Effector memory CD4-positive, alpha-beta T cell (primary cell): Measurements from ENCODE around the gene MLLT6.
A peak's percentile ranks its signal among the peaks of the same experiment; 100 is the strongest.

Experiments used
- DNase-seq, 3 donors: peaks; one replicate each; pipeline ENCODE4 v3.0.0-alpha.2; 2020
- H3K27ac ChIP-seq: 2 replicates; pipeline ENCODE4 v1.7.0; 2013; ENCODE audit warnings: mild to moderate bottlenecking, low read length, moderate library complexity; ENCODE audit not compliant: insufficient read depth, poor library complexity, severe bottlenecking
- H3K27me3 ChIP-seq: replicated peaks from 2 replicates; pipeline ENCODE4 v1.7.0; 2013; ENCODE audit warnings: mild to moderate bottlenecking, low read length; ENCODE audit not compliant: insufficient read depth, control insufficient read depth, poor library complexity, severe bottlenecking
- H3K36me3 ChIP-seq: 2 replicates; pipeline ENCODE4 v1.7.0; 2013; ENCODE audit warnings: mild to moderate bottlenecking, low read length, moderate library complexity; ENCODE audit not compliant: control insufficient read depth, insufficient read depth
- H3K4me1 ChIP-seq: 2 replicates; pipeline ENCODE4 v1.7.0; 2013; ENCODE audit warnings: low read length, mild to moderate bottlenecking; ENCODE audit not compliant: control insufficient read depth, insufficient read depth, poor library complexity, severe bottlenecking
- H3K4me3 ChIP-seq: 2 replicates; pipeline ENCODE4 v1.7.0; 2013; ENCODE audit warnings: low read length, low read depth, mild to moderate bottlenecking; ENCODE audit not compliant: insufficient read depth, poor library complexity, severe bottlenecking
- H3K9me3 ChIP-seq: 2 replicates; pipeline ENCODE4 v1.7.0; 2013; ENCODE audit warnings: mild to moderate bottlenecking, low read length, moderate library complexity; ENCODE audit not compliant: control insufficient read depth
- total RNA-seq, 3 donors: gene quantifications; one replicate each; lab custom pipeline; 2026; lab: John Stamatoyannopoulos, UW

MLLT6 gene
- 700 to 830 (median 750) reads per million in 3 donors for total RNA-seq

DNA sequence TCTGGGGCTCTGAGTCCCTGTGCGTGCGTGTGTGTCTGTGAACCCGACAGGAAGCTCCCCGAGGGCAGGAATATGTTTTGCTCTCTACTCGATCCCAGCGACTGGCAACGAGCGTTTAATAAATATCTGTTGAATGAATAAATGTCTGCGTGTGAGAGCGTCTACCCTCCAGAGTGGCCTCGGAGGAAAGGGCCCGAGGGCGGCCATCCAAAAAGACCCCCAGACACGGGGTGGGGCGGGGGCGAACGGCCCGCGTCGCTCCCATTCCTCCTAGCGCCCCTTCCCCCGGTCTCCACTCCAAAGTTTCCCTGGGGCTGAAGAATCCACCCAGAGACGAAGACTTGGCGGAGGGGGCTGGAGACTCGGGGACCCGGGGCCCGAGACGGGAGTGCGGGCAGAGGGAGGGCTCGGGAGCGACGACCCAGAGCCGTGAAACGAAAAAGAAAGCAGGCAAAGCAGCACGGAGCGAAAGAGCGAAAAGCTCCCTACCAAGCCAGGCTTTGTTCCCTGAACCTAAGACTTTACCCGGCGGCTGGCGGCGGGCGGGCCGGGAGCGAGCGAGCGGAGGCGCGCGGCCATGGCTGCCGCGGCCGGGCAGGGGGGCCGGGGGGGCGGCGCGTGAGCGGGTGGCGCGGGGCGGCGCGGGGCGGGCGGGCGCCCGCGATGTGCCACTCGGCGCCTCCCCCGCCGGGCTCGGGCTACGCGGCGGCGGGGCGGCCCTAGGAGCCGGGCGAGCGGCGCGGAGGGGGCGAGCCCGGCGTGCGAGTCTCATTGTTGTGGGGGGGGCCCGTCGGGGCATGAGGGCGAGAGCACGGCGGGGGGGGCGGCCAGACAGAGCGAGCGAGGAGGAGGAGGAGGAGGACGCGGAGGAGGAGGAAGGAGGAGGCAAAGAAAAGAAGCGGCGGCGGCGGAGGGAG lies at the start of gene MLLT6:
Gene MLLT6, plus strand, starts transcription at position 668 of the 917 bp plus-strand sequence. CDS start 360 bp downstream, outside the sequence.
- peak; percentile 73 to 76 (median 75) for DNase-seq
- H3K4me3 ChIP-seq, result peak within 1 kb of the TSS; percentile 97
- H3K27ac ChIP-seq, result peak within 1 kb of the TSS; percentile 92
- H3K36me3 ChIP-seq, result peaks cover 12% of the 10 kb centered on the region
- no peaks in the 10 kb centered on the region for H3K27me3 ChIP-seq
- no peaks in the 10 kb centered on the region for H3K9me3 ChIP-seq
- H3K4me1 ChIP-seq, result peaks cover 32% of the 10 kb centered on the region

DNA sequence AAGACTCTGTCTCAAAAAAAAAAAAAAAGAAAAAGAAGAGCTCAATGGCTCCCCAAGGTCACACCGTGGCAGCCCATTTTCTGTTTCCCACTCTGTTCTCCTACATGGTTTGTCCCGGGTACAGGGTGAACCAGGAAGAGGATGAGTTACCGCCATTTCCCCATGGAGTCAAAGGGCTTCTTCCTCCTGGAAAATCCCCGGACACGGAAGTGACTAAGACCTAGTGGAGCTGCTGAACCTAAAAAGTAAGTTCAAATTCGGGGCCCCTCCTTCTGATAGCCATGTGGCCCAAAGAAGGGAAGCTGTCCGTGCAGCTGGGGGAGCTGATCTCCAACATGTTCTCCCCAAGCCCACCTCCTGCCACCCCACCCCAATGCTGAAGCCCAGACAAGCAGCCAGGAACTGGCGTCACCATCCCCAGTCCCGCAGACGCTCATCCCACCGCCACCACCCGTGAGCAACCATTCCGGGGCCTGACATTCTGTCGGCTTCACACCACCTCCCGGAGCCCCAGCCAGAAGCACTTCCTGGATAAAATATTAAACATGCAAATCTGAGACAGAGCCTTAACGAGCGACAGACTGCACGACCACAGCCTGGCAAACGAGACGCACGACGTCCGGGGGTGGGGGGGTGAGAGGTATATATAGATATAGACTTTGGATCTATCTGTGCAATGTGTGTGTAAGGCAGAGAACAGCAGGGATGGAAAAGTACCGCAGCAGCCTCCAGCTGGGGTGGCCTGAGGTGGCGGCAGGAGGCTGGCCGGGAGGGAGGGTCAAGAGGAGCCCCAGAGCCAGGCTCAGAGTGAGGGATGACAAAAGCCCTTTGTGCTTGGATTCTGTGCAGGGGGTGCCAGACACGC lies 47.9 kb upstream of the MLLT6 start:
- Histone ChIP-seq H3K4me3 (no peak overlapping the region), H3K27me3 (peaks cover 10% of the 10 kb centered on the region), H3K36me3 (no peaks in the 10 kb centered on the region), H3K27ac (no peak overlapping the region), H3K4me1 (no peaks in the 10 kb centered on the region), H3K9me3 (no peaks in the 10 kb centered on the region)
- no peak for DNase-seq

DNA sequence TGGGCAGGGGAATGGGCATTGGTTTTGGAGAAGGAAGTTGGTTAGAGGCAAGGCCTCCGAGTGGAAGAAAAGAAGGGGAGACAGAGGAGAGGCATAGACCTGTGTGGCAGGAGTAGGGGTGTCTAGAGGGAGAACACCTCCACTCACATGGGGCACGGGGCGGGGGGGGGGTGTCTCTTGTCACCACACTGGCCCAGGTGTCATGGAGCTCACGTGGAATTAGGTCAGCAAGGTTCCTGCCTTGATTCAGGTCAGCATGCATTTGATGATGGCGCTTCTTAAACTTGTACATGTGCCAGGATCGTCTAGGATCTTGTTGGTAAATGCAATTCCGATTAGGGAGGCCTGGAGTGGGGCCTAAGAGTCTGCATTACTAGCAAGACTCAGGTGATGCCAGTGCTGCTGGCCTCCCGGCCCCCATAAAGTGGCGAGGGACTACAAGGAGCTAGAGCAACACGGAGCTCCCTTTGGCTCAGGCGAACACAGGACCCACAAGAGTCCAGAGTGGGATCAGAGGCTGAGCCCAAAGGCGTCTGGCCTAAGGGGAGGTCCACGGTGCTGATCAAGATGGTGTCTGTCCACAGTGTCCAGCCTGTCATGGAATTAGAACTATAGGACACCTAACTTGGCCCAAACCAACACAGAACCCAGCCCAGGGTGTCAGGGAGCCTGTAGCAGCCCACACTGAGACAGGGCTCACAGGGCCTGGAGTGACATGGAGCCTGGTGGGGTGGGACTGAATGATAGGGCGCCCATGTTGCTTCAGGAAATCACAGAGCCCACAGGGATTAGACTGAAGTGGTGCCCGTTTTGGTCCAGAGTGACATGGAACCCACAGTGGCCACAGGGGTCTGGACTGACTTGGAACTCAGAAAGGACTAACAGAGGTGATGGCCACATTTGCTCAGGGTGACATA lies 47.0 kb upstream of the MLLT6 start:
- no peak for DNase-seq
- peaks cover 10% of the 10 kb centered on the region for H3K27me3 ChIP-seq
- no peak overlapping the region for H3K27ac ChIP-seq
- no peaks in the 10 kb centered on the region for H3K4me1 ChIP-seq
- H3K4me3 ChIP-seq, result no peak overlapping the region
- H3K9me3 ChIP-seq, result no peaks in the 10 kb centered on the region
- H3K36me3 ChIP-seq, result no peaks in the 10 kb centered on the region

DNA sequence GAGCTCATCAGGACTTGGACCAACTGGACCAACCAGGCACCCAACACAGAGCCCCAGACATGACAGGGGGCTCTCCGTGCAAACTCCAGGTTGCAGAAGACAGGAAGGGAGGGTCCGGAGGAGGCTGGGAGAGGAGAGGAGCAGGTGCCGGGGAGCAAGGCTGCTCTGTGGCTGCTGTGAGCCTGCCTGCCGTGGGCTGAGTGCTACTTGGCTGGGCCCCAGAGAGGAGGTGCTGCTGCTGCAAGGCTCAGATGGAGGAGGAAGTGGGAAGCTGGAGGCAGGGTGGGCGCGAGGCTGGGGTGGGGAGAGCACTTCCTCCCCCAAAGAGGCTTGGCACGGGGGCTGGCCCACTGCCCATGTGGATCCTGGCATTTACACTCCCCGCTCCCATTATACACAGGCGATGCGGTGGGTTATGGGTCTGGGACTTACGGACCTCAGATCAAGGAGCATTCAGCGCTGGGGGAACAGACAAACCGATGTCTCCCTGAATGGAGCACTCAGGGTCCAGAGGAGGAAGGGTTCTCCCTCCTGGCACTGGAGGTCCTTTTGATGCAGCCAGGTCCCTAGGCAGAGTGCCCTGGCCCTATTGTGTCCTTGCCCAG lies 46.2 kb upstream of the MLLT6 start:
- H3K4me3 ChIP-seq, result no peak overlapping the region
- H3K36me3 ChIP-seq, result no peaks in the 10 kb centered on the region
- no peak for DNase-seq
- H3K4me1 ChIP-seq, result no peaks in the 10 kb centered on the region
- no peaks in the 10 kb centered on the region for H3K9me3 ChIP-seq
- H3K27me3 ChIP-seq, result peaks cover 10% of the 10 kb centered on the region
- H3K27ac ChIP-seq, result no peak overlapping the region

DNA sequence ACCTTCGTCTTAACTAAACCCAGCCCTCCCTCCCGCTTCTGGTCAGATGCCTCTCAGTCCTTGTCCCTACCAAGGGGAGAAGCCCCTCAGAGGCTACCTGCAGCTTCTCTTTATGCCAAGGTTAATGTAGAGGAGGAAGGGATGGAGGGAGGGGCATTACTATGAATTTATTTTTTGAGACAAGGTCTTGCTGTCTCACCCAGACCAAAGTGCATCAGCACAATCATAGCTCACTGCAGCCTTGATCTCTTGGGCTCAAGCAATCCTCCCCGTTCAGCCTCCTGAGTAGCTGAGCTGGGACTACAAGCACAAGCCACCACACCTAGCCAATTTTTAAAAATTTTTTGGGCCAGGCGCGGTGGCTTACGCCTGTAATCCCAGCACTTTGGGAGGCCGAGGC lies 45.7 kb upstream of the MLLT6 start:
- Histone ChIP-seq H3K27me3 (peaks cover 10% of the 10 kb centered on the region), H3K4me3 (no peak overlapping the region)

DNA sequence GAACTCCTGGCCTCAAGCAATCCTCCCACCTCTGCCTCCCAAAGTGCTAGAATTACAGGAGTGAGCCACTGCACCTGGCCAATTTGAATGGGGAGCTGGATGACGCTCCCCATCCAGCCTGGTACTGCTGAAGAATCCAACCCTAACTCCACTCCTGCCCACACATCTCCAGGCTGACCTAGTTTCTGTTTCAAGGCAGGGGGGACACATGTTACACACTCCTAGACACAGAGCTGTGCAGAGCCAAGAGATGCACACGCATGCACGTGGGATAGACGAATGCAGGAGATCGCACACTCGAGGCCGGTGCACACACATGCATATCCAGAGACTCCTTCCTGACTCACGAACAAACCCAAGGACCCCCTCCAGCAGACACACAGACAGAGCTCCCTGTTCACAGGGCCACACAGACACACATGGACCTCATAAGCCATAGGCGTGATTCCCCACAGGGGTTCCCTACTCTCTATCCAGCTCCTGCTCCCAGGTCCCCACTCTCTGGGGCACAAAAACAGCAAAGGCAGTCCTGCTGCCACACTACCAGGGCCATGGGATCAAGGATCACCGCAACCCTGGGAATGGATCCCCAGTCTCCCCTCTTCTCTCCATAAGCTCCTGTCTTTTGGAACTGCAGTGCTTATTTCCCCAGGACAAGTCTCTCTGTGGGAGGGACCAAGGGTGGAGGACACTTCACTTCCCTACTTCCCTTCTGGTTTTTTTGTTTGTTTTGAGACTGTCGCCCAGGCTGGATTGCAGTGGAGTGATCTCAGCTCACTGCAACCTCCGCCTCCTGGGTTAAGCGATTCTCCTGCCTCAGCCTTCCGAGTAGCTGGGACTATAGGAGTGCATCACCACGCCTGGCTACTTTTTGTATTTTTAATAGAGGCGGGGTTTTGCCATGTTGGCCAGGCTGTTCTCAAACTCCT lies 44.7 kb upstream of the MLLT6 start:
- no peak overlapping the region for H3K4me3 ChIP-seq
- peaks cover 3% of the 10 kb centered on the region for H3K27me3 ChIP-seq
- no peaks in the 10 kb centered on the region for H3K4me1 ChIP-seq
- H3K36me3 ChIP-seq, result no peaks in the 10 kb centered on the region
- H3K27ac ChIP-seq, result no peak overlapping the region
- no peaks in the 10 kb centered on the region for H3K9me3 ChIP-seq
- DNase-seq, result no peak

More for the DNA sequence above, 45.7 kb upstream of the MLLT6 start:
- no peaks in the 10 kb centered on the region for H3K36me3 ChIP-seq
- DNase-seq, result no peak
- no peaks in the 10 kb centered on the region for H3K9me3 ChIP-seq
- no peak overlapping the region for H3K27ac ChIP-seq
- no peaks in the 10 kb centered on the region for H3K4me1 ChIP-seq

DNA sequence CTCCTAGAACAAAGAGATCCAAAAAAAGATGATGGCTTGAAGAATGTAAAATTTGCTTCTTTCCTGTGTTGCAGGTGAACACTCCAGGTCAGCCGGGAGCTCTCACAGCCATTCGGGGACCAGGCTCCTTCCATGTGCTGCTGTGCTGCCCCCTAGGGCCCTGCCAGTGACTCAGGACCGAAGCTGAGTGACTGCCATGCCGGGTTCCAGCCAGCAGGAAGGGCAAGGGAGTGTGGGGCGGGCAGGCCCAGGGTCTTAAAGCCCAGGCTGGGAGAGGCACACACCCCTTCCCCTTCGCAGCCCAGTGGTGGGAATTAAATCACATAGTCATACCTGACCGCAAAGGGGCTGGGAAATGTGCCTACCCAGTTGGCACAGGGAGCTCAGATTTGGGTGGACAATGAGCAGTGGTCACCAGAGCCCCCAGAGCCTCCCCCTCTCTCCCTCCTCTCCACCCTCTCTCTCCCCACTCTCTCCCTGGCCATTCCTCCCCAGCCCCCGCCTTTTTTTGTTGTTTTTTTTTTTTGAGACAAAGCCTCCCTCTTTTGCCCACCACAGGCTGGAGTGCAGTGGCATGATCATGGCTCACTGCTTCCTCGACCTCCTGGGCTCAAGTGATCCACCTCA lies 41.8 kb upstream of the MLLT6 start:
- Histone ChIP-seq H3K27ac (no peak overlapping the region), H3K4me3 (no peak overlapping the region), H3K9me3 (no peaks in the 10 kb centered on the region), H3K36me3 (no peaks in the 10 kb centered on the region), H3K27me3 (peaks cover 6% of the 10 kb centered on the region), H3K4me1 (no peaks in the 10 kb centered on the region)
- DNase-seq, result no peak

DNA sequence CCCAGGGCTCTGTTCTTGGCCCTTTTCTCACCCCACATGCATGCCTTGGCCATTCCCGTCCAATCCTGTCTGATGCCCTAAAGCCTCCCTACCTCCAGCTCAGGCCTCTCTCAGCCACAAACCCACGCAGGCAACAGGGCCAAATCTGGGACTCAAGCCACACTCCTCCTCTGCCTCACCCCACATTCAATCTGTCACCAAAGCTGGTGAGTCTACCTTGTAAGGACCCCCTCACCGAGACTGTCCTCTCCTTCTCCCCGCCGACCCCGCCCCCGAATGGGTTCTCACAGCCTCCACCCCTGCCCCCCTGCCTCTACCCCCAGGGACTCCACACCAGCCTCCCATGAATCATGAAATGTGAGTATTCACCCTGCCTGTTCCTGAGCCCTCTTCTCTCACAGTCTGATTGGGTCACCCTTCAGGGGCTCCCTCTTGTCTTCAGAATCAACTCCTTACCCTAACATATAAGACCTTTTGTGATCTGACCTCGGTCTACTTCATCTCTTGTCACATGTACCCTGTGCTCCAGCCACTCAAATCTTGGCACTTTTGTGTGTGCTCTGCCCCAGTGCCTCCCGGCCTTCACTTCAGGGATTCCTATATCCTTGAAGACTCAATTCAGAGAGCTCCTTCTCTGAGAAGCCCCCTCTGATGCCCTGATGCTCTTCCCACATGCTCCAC lies 41.0 kb upstream of the MLLT6 start:
- Histone ChIP-seq H3K27ac (no peak overlapping the region), H3K36me3 (no peaks in the 10 kb centered on the region), H3K4me1 (no peaks in the 10 kb centered on the region), H3K9me3 (no peaks in the 10 kb centered on the region), H3K4me3 (no peak overlapping the region), H3K27me3 (peaks cover 8% of the 10 kb centered on the region)
- DNase-seq, result no peak
